GM20000 (cell line): ENCODE results near the gene GPX8.

Source experiments
- DNase-seq: peaks from one replicate; pipeline ENCODE4 v3.0.0; 2012; ENCODE audit warnings: low spot score
- TF ChIP-seq, protein P1 (sequence below): IDR thresholded peaks from 2 replicates; pipeline ENCODE4 v1.5.1; 2012; ENCODE audit warnings: mild to moderate bottlenecking, control low read depth; ENCODE audit errors: extremely low read depth, missing control alignments

The GPX8 gene

DNA sequence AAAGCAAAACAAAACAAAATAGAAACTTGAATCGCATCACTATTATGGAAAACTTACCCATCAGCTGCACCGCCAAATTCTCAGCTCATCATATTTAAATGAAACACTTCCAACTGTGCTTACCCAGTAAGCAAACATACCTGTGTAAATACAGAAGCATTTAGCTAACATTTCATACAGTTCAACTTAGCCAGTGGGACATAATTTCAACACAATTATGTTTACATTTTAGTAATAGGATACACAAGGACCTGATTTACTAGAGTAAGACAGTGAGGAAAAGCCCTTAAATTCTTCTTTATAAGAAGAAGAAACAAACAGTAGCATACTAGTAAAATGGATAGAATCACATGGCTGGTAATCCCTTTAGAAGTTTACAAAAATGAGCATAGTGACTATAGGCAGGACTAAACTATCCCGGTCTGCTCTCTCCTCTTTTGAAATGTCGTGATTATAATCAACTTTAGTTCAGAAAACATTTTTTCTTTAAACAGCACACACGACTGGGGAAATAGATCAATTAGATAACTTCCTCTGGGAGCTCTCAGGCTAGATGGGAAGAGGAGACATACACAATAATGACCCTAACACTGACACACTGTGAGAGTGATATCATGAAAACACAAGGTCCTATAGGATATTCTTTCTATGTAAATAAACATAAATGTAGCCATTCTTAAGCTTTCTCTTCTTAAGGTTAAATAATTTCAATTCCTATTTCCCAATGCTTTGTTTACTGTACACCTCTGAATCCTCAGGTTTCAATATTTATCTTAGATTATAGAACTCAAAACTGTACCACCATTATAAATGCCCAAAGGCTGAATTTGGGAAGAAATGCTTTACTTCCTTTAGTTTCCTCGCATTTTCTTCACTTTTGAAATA lies 28.9 kb downstream of the GPX8 start:
- TF ChIP-seq, protein P1, sequence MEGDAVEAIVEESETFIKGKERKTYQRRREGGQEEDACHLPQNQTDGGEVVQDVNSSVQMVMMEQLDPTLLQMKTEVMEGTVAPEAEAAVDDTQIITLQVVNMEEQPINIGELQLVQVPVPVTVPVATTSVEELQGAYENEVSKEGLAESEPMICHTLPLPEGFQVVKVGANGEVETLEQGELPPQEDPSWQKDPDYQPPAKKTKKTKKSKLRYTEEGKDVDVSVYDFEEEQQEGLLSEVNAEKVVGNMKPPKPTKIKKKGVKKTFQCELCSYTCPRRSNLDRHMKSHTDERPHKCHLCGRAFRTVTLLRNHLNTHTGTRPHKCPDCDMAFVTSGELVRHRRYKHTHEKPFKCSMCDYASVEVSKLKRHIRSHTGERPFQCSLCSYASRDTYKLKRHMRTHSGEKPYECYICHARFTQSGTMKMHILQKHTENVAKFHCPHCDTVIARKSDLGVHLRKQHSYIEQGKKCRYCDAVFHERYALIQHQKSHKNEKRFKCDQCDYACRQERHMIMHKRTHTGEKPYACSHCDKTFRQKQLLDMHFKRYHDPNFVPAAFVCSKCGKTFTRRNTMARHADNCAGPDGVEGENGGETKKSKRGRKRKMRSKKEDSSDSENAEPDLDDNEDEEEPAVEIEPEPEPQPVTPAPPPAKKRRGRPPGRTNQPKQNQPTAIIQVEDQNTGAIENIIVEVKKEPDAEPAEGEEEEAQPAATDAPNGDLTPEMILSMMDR, result no peak
- DNase-seq, result no peak

DNA sequence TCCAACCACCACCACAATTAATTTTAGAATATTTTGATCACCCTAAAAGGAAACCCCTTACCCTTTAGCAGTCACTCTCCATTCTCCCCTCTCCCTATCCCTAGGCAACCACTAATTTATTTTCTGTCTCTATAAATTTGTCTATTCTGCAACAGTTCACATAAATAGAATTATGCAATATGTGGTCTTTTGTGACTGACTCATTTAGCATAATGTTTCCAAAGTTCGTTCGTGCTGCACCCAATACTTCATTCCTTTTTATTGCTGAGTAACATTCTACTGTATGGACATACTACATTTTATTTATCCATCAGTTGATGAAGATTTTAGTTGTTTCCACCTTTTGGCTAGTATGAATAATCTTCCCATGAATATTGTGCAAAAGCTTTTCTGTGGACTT lies 31.2 kb downstream of the GPX8 start:
- DNase-seq, result no peak

DNA sequence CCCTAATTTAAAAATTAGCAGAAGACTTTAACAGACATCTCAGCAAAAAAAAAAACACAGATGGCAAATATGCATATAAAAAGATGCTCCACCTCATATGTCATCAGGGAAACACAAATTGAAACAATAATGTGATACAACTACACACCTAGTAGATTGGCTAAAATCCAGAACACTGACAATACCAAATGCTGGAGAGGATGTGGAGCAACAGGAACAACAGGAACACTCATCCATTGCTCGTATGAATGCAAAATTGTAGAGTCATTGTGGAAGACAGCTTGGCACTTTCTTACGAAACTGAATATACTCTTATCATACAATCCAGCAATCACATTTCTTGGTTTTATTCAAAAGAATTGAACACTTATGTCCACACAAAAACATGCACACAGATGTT lies 45.0 kb downstream of the GPX8 start:
- no peak for DNase-seq
- TF ChIP-seq, protein P1, result no peak

More for the DNA sequence above, 31.2 kb downstream of the GPX8 start:
- TF ChIP-seq, protein P1, result no peak

DNA sequence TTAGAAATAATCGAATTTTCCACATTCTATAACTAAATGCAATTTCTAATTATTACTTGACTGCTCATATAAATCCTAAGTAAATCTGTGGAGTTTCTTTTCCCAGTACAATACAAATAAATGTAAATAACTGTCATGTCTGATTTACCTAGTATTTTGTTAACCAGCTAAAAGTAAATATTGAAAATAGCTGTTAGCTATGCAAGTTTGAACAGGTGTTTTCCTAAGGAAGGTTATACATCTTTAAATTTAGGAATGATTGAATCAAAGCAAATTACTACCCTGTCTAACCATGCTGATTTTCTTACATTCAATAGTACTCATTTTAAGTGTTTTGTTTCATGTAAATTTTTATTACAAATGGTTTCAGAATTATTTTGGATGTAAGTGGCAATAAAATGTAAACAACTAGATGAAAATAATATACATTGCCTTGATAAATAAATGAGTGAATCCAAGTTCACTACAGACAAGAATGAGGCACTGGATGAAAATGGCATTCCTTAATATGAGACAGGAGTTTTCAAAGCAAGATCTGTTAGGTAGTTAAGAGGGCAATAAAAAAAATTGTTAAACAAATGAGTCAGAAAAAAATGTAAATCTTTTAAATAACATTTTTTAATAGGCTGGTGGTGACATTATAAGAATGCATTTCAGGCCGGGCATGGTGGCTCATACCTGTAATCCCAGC lies 51.4 kb downstream of the GPX8 start:
- TF ChIP-seq, protein P1, result no peak
- DNase-seq, result no peak
